K562 treated with DMSO at 1 percent for 24 hours (cell line): ENCODE data around the gene IKBKG. TPM values are rescaled to one million over a fixed set of nuclear protein-coding genes. Genes with fewer than 3 reads are reported as not detected.

ENCODE experiments used
- total RNA-seq: library from RNA; unstranded; fragments of 300-600 nt; gene quantifications from 2 replicates; pipeline ENCODE4 v1.2.3, GENCODE V29; 2022; ENCODE audit warnings: low read depth; ENCODE audit not compliant: insufficient read depth

IKBKG gene, protein sequence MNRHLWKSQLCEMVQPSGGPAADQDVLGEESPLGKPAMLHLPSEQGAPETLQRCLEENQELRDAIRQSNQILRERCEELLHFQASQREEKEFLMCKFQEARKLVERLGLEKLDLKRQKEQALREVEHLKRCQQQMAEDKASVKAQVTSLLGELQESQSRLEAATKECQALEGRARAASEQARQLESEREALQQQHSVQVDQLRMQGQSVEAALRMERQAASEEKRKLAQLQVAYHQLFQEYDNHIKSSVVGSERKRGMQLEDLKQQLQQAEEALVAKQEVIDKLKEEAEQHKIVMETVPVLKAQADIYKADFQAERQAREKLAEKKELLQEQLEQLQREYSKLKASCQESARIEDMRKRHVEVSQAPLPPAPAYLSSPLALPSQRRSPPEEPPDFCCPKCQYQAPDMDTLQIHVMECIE
- 61.0 and 63.2 TPM in 2 replicates for total RNA-seq

DNA sequence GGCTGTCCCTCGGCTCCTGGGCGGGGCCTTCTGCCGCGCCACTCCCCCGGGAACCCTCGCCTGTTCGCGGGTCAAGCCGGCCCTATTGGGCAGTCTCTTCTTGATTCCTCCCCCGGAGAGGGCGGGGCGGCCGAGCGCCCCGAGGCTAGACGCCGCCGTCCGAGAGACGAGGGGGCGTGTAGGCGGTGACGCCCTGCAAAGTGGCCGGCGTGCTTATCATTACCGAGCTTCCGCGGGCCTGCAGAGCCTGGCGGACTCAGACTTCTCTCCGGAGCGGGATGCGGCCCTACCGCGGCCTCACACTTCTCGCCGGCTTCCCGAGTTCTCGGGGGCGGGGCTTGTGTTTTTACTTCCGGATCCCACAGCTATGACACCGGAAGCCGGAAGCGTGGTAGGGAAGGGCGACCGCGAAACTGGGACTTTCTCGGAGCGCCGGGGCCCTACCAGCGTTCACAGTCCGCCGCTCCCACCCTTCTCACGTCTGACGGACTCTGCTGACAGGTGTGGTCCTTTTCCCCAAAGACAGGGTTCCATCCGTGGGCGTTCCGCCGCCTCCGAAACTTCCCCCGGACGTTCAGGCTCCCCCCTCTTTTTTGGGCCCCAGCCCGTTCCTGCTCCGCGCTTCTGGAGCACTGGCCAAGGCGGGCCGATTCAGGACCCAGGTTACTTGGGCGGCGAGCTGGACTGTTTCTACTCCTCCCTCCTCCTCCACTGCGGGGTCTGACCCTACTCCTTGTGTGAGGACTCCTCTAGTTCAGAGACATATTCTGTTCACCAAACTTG is at the start of gene IKBKG:
TSS of gene IKBKG (plus strand) at position 376 of the 783 bp plus-strand sequence. CDS start 4,383 bp downstream, outside the sequence.

DNA sequence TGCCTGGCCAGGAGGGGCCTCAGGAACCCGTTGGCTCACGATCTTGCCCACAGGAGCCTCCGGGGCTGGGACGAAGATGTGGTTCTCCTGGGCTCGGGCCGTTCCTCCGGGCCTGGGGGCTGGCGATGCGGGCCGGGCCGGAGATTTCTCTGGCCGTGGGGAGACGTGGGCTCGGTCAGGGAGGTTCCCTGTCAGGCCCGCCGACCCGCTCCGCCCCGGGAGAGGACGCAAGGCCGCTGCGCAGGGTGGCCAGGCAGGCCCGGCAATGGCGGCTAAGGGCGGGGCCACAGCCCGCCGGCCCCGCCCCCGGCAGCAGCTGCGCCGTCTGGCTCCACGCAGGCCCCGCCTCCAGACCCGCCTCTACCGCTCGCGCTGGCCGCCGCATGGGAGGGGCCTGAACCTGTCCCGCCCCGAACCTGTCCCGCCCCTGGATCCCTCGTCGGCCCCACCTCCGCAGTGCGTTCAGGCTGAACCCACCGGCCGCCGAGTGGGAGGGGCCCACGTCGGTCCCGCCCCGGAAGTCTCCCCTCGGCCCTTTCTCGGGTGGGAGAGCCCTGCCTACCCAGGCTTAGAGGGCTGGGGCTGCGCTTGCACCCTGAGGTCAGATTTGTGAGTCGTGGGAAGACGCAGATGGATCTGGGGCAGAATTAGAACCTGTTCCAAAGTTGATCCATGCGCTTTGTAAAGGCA is 31.3 kb upstream of the IKBKG start, which contains the start of gene FAM3A:
TSS of gene FAM3A (minus strand) at position 267 of the 690 bp plus-strand sequence. CDS start 460 bp downstream, outside the sequence.

DNA sequence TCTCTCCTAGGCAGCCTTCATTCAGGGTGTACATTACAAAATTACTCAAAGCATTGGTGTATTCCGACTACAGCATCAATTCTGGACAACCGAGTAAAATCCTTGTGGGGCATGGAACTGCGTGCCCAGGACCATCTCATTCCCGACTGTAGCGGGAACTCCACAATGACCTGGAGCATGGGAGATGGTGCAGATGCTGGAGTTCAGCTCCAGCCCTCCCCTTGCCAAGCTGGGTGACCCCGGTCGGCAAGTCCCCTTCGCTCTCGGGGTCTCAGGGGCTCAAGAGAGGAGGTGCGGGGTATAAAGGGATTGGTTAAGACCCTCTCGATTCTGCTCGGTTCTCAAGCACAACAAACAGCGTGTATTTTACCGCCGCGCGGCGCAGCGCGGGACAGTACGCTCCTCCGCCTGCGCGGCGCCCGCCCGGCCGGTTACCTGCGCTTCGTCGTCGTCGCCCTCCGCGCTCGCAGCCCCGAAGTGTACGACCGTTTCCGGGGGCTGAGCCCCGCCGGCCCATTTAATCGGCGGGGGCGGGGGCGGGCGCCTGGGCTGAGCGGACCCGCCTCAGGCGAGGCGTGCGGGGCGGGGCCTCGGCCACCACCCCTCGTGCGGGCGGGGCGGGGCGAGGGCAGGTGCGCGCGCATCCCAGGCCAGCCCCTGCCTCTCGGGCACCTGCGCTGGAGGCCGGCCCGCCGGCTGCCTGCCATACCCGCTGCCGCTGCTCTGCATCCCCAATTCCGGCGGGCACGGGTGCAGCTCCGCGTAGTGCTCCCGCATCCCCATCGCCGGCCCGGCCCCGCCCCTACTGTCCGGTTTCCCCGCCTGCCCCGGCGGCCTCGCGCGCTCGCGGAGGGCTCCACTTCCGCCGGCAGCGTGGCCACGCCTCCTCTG is 821 bp upstream of the IKBKG start, which contains the start of gene G6PD:
TSS of gene G6PD (minus strand) at position 493 of the 891 bp plus-strand sequence. CDS start 691 bp downstream, outside the sequence.

DNA sequence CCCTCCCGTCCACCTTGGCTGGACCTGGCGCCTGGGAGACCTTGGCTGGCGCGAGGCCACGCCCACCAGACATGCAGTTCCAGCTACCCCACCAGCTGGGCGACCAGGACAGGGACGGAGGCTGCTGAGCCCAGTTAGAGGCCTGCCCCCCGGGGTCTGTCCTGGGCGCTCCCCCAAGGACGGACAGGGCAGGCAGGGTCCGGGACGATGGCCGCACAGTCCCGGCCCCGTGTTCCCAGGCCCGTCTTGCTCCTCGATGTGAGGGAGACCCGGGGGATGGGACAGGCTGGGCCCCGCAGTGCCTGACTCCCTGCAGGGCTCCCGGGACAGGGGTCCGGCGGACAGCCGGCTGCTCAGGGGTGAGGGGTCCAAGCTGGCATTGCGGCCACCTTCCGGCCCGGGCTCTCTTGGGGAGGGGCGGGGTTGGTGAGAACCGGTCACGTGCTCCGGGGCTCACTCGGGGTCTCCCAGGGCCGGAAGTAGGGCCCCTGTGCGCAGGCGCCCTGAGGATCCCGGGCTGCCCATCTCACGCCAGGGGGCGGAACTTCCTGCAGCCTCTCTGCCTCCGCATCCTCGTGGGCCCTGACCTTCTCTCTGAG is 37.3 kb downstream of the IKBKG start, which contains the start of gene CTAG1A:
TSS of gene CTAG1A (plus strand) at position 549 of the 599 bp plus-strand sequence. CDS start 74 bp downstream, outside the sequence.

Other genes with a start within 250 kb of the IKBKG start
- gene FLNA, start 173.0 kb upstream of the IKBKG start, total RNA-seq, result 439 and 455 TPM in 2 replicates
- gene EMD, start 168.3 kb upstream of the IKBKG start, total RNA-seq, result 91.3 and 103 TPM in 2 replicates
- gene RPL10, start 149.2 kb upstream of the IKBKG start, total RNA-seq, result 11,901 and 12,258 TPM in 2 replicates
- 33.9 and 36.1 TPM in 2 replicates for gene DNASE1L1, start 138.4 kb upstream of the IKBKG start, total RNA-seq
- gene TAFAZZIN, start 136.1 kb upstream of the IKBKG start, total RNA-seq, result 50.3 and 60.2 TPM in 2 replicates
- gene ATP6AP1, start 118.9 kb upstream of the IKBKG start, total RNA-seq, result 233 TPM in 2 replicates
- gene GDI1, start 110.5 kb upstream of the IKBKG start, total RNA-seq, result 124 and 126 TPM in 2 replicates
- 212 and 228 TPM in 2 replicates for gene FAM50A, start 103.5 kb upstream of the IKBKG start, total RNA-seq
- 9.9 and 11.4 TPM in 2 replicates for gene PLXNA3, start 89.3 kb upstream of the IKBKG start, total RNA-seq
- 276 and 296 TPM in 2 replicates for gene LAGE3, start 68.3 kb upstream of the IKBKG start, total RNA-seq
- gene UBL4A, start 61.0 kb upstream of the IKBKG start, total RNA-seq, result 85.5 and 100 TPM in 2 replicates
- 53.6 and 59.5 TPM in 2 replicates for gene SLC10A3, start 57.0 kb upstream of the IKBKG start, total RNA-seq
- 134 and 149 TPM in 2 replicates for gene FAM3A, start 31.4 kb upstream of the IKBKG start, total RNA-seq
- 279 and 293 TPM in 2 replicates for gene G6PD, start 774 bp upstream of the IKBKG start, total RNA-seq
- gene CTAG1A, start 37.5 kb downstream of the IKBKG start, total RNA-seq, result not detected in 2 replicates
- not detected in 2 replicates for gene CTAG1B, start 71.7 kb downstream of the IKBKG start, total RNA-seq
- gene CTAG2, start 106.0 kb downstream of the IKBKG start, total RNA-seq, result 37.7 and 42.0 TPM in 2 replicates
- 9.6 and 10.8 TPM in 2 replicates for gene GAB3, start 203.5 kb downstream of the IKBKG start, total RNA-seq
- 75.8 and 79.0 TPM in 2 replicates for gene DKC1, start 215.2 kb downstream of the IKBKG start, total RNA-seq